Fibroblast of the conjunctiva (primary cell): ENCODE data around the gene MEGF11.
"Not testable (repeated sequence)": the region's sequence is repeated elsewhere in the genome, so short reads cannot be mapped to it uniquely, and the experiment has no call there.

Experiments
- DNase-seq: peaks from one replicate; pipeline ENCODE4 v3.0.0-alpha.2; 2010; ENCODE audit warnings: low read depth

The MEGF11 gene

DNA sequence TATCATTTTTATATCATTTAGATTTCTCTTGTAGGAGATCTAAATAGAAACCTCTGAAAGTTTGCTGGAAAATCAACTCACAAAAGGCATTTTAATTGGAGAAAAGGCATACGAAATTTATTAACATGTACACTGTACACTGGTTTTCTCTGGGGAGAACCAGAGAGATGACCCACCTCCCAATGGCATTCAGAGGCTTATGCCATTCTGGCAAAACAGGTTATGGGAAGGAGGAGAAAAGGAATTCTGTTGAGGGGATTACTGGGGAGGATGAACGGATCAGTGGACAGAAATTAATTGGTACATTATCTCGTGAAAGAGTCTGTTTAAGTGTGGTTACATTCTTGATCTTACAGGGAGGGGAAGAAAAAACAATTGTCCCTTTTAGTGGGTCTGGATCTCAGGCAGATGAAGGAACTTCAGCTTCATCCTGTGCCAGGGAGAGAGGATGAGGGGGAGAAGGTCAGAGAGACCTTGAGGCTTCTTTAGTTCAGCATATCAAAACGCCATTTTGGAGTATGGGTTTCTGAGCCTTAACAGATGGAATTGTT lies 367.8 kb downstream of the MEGF11 start:
- DNase-seq: no peak

DNA sequence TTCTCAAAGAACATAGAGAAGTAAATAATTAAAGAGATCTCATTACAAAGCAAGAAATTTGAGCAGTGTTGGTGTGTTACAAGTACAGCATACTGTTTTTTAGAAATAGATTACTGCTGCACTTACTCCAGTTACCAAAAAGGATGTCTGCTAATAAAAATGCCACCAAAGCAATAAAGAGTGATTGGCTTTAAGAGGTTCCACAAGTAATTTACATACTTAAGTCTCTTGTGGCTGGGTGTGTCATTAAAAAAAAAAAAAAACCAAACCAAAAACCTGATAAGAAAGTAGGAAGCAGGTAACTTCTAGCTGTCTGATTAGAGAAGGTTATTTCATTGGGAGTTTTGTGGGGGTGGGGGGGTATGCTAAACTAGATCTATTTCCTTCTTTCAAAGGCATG lies 369.0 kb downstream of the MEGF11 start:
- no peak for DNase-seq

DNA sequence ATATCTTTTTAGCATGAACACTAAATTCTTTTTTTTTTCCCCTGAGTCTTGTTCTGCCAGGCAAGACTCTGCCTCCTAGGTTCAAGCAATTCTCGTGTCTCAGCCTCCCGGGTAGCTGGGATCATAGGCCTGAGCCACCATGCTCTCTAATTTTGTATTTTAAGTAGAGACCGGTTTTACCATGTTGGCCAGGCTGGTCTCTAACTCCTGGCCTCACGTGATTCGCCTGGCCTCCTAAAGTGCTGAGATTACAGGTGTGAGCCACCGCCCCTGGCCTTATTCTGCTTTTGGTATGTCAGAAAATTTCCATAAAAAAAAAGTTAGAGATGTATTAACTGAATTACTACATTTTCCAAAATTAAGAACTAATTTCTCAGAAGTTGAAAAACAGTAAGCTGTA lies 370.0 kb downstream of the MEGF11 start:
- DNase-seq: no peak

DNA sequence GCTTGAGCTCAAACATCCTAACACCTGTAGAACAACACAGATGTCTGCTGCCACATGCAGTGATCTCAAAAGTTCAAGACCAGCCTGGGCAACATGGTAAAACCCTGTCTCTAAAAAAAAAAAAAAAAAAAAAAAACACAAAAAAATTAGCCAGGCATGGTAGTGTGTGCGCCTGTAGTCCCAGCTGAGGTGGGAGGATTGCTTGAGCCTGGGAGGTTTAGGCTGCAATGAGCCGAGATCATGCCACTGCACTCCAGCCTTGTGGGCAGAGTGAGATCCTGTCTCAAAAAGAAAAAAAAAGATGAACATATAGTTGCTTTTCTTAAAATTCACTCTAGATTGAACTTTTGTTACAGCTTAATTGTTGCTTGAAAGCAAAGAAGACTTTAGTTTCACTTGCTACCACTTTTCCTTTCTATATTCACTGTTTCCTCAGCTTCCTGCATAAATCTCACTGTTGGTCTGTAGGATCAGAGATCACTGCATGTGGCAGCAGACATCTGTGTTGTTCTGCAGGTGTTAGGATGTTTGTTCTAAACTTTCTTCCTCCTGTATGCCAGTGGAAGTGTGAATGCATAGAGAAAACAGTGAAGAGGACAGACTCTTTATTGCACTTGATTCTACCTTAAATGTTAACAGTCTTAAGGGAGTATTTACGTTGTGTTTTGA lies 371.6 kb downstream of the MEGF11 start:
- DNase-seq: no peak

DNA sequence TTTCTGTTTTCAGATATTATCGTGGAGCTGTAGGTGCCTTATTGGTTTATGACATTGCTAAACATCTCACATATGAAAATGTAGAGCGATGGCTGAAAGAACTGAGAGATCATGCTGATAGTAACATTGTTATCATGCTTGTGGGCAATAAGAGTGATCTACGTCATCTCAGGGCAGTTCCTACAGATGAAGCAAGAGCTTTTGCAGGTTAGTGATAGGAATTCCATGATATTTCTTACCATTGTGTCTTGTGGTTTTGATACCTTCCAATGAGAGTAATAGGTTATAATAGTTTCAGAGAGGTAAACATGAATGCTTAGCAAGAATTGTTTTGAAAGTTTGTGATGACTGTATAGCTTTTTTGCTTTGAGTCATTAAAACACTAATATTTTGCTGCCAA lies 375.8 kb downstream of the MEGF11 start:
- no peak for DNase-seq

DNA sequence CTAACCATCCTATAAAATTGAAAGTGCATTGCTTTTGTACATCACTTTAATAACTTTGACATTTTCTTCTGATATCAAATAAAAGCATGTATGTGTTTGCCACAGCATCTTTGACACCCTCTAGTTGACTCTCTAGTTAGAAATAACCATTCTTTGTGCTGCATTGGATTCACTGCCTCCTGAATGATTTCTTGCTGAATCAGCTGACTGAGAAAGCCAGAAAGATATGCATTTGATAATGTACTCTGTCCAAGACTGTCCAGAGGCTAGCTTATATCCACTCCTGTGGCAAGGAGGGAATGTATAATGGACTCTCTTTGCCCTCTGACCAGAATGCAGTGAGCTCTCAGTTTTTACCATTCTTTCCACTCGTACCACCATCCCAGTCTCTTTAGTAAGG lies 378.1 kb downstream of the MEGF11 start:
- no peak for DNase-seq

DNA sequence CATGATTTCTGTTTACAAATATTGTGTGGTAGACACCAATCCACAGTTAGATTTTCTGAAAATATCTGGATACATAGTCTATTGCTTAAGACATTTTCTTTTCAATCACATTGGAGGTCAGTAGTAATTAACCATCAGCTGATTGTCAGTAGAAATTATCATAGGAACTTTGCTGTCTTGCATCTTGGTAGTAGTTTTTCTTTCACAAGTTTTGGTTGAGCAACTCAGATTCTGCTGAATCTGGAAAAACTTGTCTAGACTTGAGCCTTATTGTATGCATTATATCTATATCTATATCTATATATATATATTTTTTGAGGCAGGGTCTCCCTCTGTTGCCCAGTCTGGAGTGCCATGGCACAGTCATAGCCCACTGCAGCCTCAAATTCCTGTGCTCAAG lies 380.3 kb downstream of the MEGF11 start:
- DNase-seq: no peak

DNA sequence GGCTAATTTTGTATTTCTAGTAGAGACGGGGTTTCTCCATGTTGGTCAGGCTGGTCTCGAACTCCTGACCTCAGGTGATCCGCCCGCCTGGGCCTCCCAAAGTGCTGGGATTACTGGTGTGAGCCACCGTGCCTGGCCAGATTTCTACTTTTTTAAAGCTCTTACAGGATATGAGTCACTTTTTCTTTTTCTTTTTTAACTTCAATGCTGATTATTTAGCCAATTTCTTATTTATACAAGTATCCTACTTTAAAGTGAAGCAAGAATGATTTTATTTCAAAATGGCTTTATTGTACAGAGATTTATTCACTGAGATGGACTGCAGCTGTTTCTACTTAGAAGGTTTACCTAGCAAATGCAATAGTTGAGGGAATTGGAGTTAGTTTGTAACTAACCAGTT lies 381.0 kb downstream of the MEGF11 start:
- not testable (repeated sequence) for DNase-seq

DNA sequence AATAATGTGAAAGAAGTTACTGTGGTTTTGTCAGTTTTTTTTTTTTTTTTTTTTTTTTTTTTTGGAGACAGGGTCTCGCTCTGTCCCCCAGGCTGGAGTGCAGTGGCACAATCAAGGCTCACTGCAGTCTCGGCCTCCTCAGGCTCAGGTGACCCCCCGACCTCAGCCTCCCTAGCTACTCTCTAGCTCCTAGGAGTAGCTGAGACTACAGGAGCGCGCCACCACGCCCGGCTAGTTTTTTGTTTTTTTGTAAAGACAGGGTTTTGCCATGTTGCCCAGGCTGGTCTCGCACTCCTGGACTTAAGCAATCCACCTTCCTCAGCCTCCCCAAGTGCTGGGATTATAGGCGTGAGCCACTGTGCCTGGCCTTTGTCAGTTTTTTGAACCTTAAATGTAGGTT lies 381.7 kb downstream of the MEGF11 start:
- DNase-seq: not testable (repeated sequence)

DNA sequence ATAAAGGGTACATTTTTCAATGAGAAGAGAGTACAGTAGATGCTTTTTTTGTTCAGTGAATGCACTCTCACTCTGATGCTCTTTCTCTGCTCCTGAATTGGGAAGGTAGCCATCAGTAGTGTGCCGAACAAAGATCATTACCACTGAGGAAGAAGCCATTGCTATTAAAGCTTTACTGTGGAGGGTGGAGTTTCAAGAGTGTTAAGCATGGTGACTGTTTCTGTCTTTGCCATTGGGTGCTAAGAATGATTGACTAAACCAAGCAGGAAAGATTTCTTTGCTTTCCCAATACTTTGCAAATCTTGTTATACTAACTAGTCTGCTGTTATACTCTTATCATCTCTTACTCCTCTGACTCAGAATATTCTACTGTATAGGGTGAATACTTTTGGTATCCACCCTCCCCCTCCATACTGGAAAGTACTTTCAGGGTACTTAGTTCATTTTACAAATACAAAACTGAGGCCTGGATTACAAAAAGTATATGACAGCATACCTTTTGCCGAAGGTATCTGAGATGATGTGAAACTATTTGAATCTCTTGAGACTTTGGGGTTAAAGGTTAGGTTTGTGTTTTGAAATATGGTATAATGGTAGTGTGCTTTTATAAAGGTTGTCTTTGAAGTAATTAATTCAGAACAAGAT lies 382.5 kb downstream of the MEGF11 start:
- peak; percentile 30 for DNase-seq

DNA sequence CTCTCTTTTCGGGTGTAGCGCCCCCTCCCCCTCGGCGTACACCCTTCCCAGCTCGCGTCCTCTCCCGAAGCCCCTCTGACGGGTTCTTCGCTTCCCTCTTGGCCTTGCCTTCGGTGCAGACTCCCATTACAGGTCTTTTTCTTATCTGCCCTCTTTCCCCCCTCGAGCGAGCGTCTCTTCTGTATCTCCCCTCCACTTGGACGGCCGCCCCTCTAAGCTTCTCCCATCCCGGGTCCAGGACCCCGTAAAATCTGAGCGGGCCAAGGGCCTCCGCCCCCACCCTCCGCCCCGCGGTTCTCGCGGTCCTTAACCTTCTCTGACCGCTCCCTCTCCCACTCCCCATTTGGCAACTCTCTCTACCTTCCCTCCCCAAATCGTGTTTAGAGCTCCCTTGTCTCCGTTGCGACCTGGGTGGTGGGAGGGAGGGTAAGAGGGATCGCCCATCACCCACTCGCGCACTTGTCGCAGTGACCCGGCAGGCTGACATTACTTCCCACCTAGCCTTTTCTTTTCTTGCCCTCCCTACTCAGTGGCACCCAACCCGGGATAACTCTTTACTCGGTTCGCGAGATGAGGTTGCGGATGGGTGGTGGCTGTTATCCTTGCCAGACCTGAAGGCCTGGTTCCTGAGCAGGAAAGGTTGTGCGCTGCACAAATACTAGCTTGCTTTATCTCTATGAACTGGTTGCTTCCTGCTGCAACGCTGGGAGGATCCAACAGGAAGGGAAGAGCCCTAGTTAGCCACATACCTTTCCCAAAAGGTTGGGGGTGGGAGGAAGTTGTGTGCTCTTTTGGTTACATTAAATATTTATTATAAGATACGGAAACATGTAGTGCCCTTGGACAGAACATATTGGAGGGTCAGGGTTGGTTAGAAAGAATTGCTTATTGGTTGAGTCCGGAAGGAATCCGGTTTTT lies 383.3 kb downstream of the MEGF11 start:
- no peak for DNase-seq

DNA sequence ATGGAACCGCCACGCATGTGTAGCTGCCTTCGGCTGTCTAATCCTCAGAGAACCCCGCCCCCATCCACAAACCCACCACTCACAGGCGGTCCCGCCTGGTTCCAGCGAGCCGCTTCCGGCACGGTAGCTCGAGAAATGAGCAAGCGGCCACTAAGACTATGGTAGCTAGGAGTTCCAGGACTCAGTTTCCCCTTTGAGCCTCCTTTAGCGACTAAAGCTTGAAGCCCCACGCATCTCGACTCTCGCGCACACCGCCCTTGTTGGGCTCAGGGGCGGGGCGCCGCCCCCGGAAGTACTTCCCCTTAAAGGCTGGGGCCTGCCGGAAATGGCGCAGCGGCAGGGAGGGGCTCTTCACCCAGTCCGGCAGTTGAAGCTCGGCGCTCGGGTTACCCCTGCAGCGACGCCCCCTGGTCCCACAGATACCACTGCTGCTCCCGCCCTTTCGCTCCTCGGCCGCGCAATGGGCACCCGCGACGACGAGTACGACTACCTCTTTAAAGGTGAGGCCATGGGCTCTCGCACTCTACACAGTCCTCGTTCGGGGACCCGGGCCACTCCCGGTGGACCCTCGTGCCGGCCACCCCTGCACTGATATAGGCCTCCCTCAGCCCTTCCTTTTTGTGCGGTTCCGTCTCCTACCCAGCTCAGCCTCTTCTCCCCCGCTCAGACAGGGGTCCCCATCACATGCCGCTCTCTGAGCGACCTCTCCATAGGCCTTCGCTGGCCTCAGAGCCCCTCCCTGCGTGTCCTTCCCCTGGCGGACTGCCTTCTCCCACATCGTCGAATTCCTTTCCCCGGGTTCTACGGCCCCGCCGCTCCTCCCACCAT lies 384.2 kb downstream of the MEGF11 start, which contains the start of gene RAB11A:
RAB11A (plus strand) TSS at position 366 of the 828 bp plus-strand sequence; CDS start at position 461, 95 bp downstream.
- DNase-seq: peak; percentile 96

DNA sequence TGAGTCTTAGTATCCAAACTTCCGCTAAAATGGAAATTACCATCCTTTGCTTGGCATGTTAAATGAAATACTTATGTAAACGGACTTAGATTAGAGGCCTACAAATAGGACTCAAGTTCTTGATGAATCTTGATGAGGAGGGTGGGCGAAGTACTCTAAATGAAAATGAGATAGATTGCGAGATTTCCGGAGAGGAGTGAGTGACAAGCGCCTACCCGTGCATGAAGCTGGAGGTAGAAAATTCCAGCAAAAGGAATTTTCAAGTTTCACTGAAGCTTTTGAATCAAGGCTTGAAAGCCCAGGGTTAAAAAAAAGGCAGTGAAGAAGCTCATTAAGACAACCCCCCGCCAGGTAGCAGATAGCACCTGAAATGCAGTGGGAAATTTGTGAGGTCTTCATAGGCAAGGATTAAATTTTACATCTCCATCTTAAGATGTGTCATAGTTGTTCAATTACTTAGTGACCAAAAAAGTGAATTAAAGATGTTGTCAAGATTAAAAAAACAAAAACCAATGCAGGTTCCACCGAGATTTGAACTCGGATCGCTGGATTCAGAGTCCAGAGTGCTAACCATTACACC lies 384.9 kb downstream of the MEGF11 start:
- DNase-seq: no peak

DNA sequence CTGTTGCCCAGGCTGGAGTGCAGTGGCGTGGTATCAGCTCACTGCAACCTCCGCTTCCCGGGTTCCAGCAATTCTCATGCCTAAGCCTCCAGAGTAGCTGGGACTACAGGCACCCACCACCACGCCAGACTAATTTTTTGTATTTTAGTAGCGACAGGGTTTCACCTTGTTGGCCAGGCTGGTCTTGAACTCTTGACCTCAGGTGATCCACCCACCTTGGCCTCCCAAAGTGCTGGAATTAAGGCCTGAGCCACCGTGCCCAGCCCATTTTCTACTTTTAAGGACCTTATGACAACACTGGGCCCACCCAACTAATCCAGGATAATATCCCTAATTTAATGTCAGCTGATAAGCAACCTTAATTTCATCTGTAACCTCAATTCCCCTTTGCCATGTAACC lies 385.6 kb downstream of the MEGF11 start:
- not testable (repeated sequence) for DNase-seq

DNA sequence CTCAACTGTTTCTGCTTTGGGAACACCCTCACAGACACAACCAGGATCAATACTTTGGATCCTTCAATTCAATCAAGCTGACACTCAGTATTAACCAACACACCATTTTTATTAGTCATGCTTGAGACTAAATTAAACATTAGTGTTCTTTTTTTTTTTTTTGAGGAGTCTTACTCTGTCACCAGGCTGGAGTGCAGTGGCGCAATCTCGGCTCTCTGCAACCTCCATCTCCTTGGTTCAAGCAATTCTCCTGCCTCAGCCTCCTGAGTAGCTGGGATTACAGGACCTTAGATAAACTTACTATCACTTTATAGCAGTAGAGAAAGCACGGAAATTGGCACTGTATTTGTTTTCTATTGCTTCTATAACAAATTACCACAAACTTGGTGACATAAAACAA lies 386.3 kb downstream of the MEGF11 start:
- DNase-seq: no peak

DNA sequence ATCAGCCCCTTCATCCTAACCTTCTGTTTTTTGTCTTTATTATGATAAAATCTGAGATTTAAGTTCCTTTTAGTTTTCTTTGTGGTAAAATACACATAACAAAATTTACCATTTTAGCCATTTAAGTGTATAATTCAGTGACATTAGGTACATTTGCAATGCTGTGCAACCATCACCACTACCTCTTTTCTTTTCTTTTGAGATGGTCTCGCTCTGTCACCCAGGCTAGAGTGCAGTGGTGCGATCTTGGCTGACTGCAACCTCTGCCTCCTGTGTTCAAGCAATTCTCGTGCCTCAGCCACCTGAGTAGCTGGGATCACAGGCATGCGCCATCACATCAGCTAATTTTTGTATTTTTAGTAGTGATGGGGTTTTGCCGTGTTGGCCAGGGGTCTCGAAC lies 390.4 kb downstream of the MEGF11 start:
- no peak for DNase-seq

DNA sequence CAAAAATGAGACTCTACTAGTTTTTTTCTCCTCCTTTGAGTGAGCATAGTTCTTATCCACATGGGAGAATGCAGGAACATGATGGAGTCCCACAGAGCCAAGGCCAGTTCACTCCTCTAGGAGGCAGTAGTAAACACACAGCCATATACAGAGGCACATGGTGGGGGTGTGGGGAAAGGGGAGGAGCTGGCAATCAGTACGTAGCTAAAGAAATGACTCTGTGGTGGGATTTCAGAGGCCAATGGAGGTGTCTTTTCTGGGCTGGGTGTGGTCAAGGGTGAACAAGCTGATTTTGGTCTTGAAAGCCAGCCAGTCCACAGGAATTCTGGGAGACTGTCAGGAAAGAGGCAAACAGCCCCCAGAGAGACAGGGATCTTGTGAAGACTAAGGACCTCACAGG lies 390.9 kb downstream of the MEGF11 start:
- peak; percentile 30 for DNase-seq

DNA sequence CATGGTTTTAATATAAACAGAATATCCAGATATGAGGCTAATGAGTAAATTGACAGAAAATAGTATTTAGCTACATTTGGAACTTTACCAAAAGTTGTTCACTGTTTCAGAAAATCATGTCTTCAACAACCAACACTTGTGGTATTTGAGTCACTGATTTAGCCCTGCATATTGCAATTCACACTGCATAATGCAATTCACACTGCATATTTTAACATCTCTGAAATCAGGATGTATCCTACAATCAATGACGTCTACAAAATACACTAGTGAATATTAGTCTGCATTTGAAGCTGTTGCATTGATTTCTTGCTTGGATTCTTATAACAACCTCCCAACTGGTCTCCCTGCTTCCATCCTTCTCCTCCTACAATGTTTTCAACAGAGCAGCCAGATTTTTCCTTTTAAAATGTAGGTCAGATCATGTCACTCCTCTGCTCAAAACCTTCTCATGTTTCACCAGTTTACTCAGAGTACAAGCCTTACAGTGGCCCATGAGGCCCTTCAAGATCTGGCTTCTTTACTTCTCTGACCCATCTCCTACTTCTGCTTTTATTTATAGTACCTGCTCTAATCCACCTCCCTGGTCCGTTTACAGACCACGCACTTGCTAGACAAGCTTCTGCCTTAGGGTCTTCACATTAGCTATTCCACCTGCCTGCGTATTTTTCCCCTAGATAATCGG lies 395.7 kb downstream of the MEGF11 start:
- DNase-seq: no peak

DNA sequence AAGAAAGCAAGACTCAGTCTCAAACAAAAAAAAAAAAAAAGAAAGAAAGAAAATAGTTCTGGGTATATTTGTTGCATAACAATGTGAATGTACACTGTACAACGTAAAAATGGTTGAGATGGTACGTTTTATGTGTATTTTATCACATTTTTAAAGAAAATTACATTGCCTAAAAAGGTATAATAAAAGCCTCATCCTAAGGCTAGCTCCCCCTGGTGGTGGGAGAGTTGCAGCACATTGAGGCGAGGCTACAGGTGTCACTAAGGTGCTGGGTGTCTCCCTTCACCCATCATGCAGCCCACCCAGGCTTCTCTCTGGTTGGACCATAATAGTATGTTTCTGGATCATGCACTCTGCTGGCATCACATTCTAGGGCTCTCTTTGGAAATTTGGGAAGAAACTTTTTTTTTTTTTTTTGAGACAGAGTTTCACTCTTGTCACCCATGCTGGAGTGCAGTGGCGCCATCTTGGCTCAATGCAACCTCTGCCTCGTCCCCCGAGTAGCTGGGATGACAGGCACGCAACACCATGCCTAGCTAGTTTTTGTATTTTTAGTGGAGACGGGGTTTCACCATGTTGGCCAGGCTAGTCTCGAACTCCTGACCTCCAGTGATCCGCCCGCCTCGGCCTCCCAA lies 396.6 kb downstream of the MEGF11 start:
- no peak for DNase-seq

DNA sequence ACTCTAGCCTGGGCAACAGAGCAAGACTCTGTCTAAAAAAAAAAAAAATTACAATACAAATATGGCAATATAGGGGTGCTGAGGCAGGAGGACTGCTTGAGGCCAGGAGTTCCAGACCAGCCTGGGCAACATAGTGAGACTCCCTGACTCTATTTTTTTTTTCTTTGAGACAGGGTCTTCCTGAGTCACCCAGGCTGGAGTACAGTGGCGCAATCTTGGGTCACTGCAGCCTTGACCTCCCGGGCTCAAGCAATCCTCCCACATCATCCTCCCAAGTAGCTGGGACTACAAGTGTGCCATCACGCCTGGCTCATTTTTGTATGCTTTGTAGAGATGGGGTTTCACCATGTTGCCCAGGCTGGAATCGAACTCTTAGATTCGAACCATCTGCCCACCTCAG lies 401.6 kb downstream of the MEGF11 start:
- DNase-seq: no peak
